Keratinocyte (primary cell): ENCODE data around the gene MCRIP2. TPM values are rescaled to one million over a fixed set of nuclear protein-coding genes. Genes with fewer than 3 reads are reported as not detected.

ENCODE experiments used
- DNase-seq: peaks from one replicate; pipeline ENCODE4 v3.0.0-alpha.2; 2011; ENCODE audit warnings: low read depth, missing footprints, low spot score
- FAIRE-seq: peaks from 2 replicates; lab custom pipeline; 2011; peaks lifted over from hg19 to GRCh38; lab: Jason Lieb, UNC
- H2AFZ ChIP-seq: 2 replicates; pipeline ENCODE4 v1.6.0; 2012; ENCODE audit warnings: low read length, control low read depth, inconsistent platforms; ENCODE audit not compliant: control insufficient read depth
- H3K27ac ChIP-seq: 2 replicates; pipeline ENCODE4 v1.5.1; 2011; ENCODE audit warnings: low read length; ENCODE audit not compliant: control insufficient read depth, insufficient read depth
- H3K27me3 ChIP-seq: 3 replicates; pipeline ENCODE4 v1.6.0; 2011; ENCODE audit warnings: low read length; ENCODE audit not compliant: control insufficient read depth, insufficient read depth; ENCODE audit errors: extremely low read depth
- H3K36me3 ChIP-seq, 2 experiments: 2 replicates in 1 of 2; 3 replicates in 1 of 2; pipeline ENCODE4 v1.5.1; 2011; ENCODE audit warnings: low read length in 2 of 2, mild to moderate bottlenecking in 1 of 2; ENCODE audit not compliant: control insufficient read depth in 2 of 2, insufficient read depth in 2 of 2; ENCODE audit errors: extremely low read depth in 1 of 2
- H3K4me1 ChIP-seq: 3 replicates; pipeline ENCODE4 v1.5.1; 2011; ENCODE audit warnings: low read length; ENCODE audit not compliant: control insufficient read depth, insufficient read depth; ENCODE audit errors: extremely low read depth
- H3K4me2 ChIP-seq: 3 replicates; pipeline ENCODE4 v1.6.0; 2011; ENCODE audit warnings: low read depth, low read length; ENCODE audit not compliant: control insufficient read depth, insufficient read depth; ENCODE audit errors: extremely low read depth
- H3K4me3 ChIP-seq, 3 experiments: fragments of 200-600 bp in 1 of 3; sonication (generic) in 1 of 3; 2 replicates in 2 of 3; 3 replicates in 1 of 3; pipeline ENCODE4 v1.5.1; 2011 to 2016; ENCODE audit warnings: low read length in 3 of 3, mild to moderate bottlenecking in 3 of 3, control low read depth in 2 of 3, inconsistent platforms in 1 of 3, low read depth in 1 of 3, mixed read lengths in 1 of 3, mixed run types in 1 of 3, moderate library complexity in 1 of 3; ENCODE audit not compliant: control insufficient read depth in 2 of 3, insufficient read depth in 2 of 3; ENCODE audit errors: extremely low read depth in 1 of 3
- H3K79me2 ChIP-seq: 2 replicates; pipeline ENCODE4 v1.6.0; 2012; ENCODE audit warnings: low read length; ENCODE audit not compliant: control insufficient read depth, insufficient read depth
- H3K9ac ChIP-seq: 3 replicates; pipeline ENCODE4 v1.6.0; 2011; ENCODE audit warnings: low read length; ENCODE audit not compliant: control insufficient read depth, insufficient read depth; ENCODE audit errors: extremely low read depth
- H3K9me1 ChIP-seq: 3 replicates; pipeline ENCODE4 v1.6.0; 2011; ENCODE audit warnings: low read length; ENCODE audit not compliant: control insufficient read depth, insufficient read depth; ENCODE audit errors: extremely low read depth
- H3K9me3 ChIP-seq: 2 replicates; pipeline ENCODE4 v1.5.1; 2012; ENCODE audit warnings: low read depth, low read length; ENCODE audit not compliant: control insufficient read depth
- H4K20me1 ChIP-seq: 3 replicates; pipeline ENCODE4 v1.6.0; 2011; ENCODE audit warnings: low read length; ENCODE audit not compliant: control insufficient read depth, insufficient read depth; ENCODE audit errors: extremely low read depth
- EZH2 ChIP-seq: IDR thresholded peaks from one replicate; pipeline ENCODE4 v1.6.1; 2012; ENCODE audit warnings: inconsistent platforms, mild to moderate bottlenecking, low read length, moderate library complexity
- dilution Hi-C: fragments of 300-500 bp; cut with MboI; formaldehyde crosslinking; loops from one replicate; pipeline ENCODE4 v1.7.0; 2020; ENCODE audit warnings: low sequenced_read_pairs; ENCODE audit not compliant: extremely low pct_ligation_motif_present
- polyA plus RNA-seq, 5 experiments: library from polyadenylated mRNA; depleted of rRNA in 3 of 5; stranded (reverse) in 3 of 5; stranded (forward) in 1 of 5; unstranded in 1 of 5; fragments of >200 nt; gene quantifications; 1 replicate in 1 of 5; 2 replicates in 3 of 5; 3 replicates in 1 of 5; pipeline versions ENCODE4 v1.2.1 to v1.2.3, GENCODE V29; 2011 to 2012; ENCODE audit warnings: missing spikeins in 2 of 5, low read depth in 1 of 5, low replicate concordance in 1 of 5
- TF ChIP-seq, protein P1 (sequence below), 3 experiments: IDR thresholded peaks in 1 of 3; conservative IDR thresholded peaks in 1 of 3; optimal IDR thresholded peaks in 1 of 3; 2 replicates in 2 of 3; 3 replicates in 1 of 3; pipeline versions ENCODE3 to v1.5.1; 2011; ENCODE audit warnings: low read length in 3 of 3, mild to moderate bottlenecking in 3 of 3, moderate library complexity in 2 of 3, control low read depth in 1 of 3, inconsistent platforms in 1 of 3; ENCODE audit not compliant: insufficient read depth in 2 of 3; ENCODE audit errors: extremely low read depth in 1 of 3

The MCRIP2 gene
- polyA plus RNA-seq, 1 donor (not counting 4 experiments of a cell fraction or from before 2014, with no cell fraction given): 8.1 TPM

DNA sequence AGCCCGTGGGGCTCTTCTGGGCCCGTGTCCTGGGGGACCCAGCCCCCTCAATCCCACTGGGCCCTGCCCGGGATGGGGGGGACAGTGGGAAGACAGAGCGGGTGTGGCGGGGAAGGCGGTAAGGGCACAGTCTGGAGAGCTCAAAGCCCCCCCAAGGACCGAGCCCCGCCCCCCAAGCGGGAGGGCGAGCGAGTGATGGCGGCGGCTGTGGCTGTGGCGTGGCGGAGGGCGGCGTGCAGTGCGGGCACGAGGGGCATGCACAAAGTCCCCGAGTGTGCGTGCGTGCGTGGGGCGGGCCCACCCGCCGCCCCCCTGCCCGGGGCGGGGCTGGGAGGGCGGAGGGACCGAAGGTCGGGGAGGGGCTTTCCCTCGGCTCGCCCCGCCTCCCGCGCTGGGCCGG, 52.1 kb downstream of the MCRIP2 start:
- no peaks in the 10 kb centered on the region for H3K9me1 ChIP-seq
- no peak overlapping the region for H3K27ac ChIP-seq
- H3K79me2 ChIP-seq: peaks cover 5% of the 10 kb centered on the region
- FAIRE-seq: no peak
- no peak overlapping the region for H3K9ac ChIP-seq
- H4K20me1 ChIP-seq: no peaks in the 10 kb centered on the region
- H3K27me3 ChIP-seq: peaks cover 50% of the 10 kb centered on the region
- H3K36me3 ChIP-seq: no peaks in the 10 kb centered on the region
- no peak overlapping the region for H3K4me3 ChIP-seq
- H3K4me1 ChIP-seq: peaks cover 12% of the 10 kb centered on the region
- DNase-seq: no peak
- TF ChIP-seq, protein P1, sequence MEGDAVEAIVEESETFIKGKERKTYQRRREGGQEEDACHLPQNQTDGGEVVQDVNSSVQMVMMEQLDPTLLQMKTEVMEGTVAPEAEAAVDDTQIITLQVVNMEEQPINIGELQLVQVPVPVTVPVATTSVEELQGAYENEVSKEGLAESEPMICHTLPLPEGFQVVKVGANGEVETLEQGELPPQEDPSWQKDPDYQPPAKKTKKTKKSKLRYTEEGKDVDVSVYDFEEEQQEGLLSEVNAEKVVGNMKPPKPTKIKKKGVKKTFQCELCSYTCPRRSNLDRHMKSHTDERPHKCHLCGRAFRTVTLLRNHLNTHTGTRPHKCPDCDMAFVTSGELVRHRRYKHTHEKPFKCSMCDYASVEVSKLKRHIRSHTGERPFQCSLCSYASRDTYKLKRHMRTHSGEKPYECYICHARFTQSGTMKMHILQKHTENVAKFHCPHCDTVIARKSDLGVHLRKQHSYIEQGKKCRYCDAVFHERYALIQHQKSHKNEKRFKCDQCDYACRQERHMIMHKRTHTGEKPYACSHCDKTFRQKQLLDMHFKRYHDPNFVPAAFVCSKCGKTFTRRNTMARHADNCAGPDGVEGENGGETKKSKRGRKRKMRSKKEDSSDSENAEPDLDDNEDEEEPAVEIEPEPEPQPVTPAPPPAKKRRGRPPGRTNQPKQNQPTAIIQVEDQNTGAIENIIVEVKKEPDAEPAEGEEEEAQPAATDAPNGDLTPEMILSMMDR (optimal IDR thresholded peaks at IDR 0.05 in 1 of 3, IDR thresholded peaks at IDR 0.05 in 1 of 3, conservative IDR thresholded peaks at IDR 0.05 in 1 of 3; ENCODE audit: extremely low read depth in 1 of 3, insufficient read depth in 2 of 3, low read length in 3 of 3): no peak
- no peak for TF ChIP-seq EZH2
- H3K4me2 ChIP-seq: no peak overlapping the region
- dilution Hi-C loops: no loop called here
- H2AFZ ChIP-seq: no peak overlapping the region
- H3K9me3 ChIP-seq: no peaks in the 10 kb centered on the region

DNA sequence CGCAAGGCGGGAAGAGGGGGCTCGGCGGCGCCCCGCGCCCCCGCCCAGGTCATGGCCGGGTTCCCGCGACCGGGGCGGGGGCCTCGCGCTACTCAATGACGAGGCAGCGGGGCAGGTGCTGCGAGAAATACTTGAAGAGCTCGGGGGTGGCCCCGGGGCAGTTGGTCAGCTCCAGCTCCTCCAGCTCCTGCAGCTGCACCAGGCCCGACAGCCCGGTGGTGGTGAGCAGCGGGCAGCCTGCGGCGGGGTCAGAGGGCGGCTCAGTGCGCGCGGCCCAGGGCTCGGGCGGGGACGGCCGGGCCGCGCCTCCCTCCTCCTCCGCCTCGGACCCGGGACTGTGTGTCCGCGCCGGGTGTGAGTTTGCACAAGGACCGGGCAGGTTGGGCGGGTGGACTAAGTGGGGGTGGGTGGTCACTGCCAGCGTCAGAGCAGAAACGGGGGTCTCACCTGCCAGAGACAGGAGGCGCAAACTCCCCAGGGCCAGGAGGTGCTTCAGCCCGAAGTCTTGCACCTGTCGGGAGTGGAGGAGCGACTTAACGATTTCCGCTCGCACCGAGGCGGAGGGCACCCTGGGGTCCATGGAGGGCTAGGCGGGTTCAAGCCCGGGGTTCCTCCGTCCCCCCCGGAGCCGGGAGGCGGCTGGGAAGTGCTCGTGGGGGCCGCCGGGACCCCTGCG, 52.7 kb downstream of the MCRIP2 start:
- Histone ChIP-seq H3K9ac (no peak overlapping the region), H3K79me2 (peaks cover 4% of the 10 kb centered on the region), H3K9me3 (no peaks in the 10 kb centered on the region), H3K27ac (no peak overlapping the region), H3K4me2 (no peak overlapping the region), H2AFZ (no peak overlapping the region), H3K27me3 (peaks cover 50% of the 10 kb centered on the region), H3K4me3 (no peak overlapping the region), H3K9me1 (no peaks in the 10 kb centered on the region), H4K20me1 (no peaks in the 10 kb centered on the region), H3K4me1 (peaks cover 11% of the 10 kb centered on the region), H3K36me3 (no peaks in the 10 kb centered on the region)
- no peak for DNase-seq
- TF ChIP-seq EZH2: peak; percentile 99
- TF ChIP-seq, protein P1 (optimal IDR thresholded peaks at IDR 0.05 in 1 of 3, IDR thresholded peaks at IDR 0.05 in 1 of 3, conservative IDR thresholded peaks at IDR 0.05 in 1 of 3; ENCODE audit: extremely low read depth in 1 of 3, insufficient read depth in 2 of 3, low read length in 3 of 3): no peak
- dilution Hi-C loops: no loop called here
- no peak for FAIRE-seq
